Liver (tissue), 3 donors: ENCODE results near the gene RPS19BP1.

Source experiments
- EGR1 ChIP-seq, 2 donors: IDR thresholded peaks; 2 replicates each; pipeline ENCODE4 v1.6.1; 2016 to 2018; ENCODE audit warnings: antibody characterized with exemption in 2 of 2, low read depth in 2 of 2
- GABPA ChIP-seq, 2 donors: IDR thresholded peaks in 1 of 2; conservative IDR thresholded peaks in 1 of 2; 2 replicates each; pipeline ENCODE4 v1.6.1; 2016; ENCODE audit warnings: antibody characterized with exemption in 2 of 2, mild to moderate bottlenecking in 1 of 2, moderate library complexity in 1 of 2
- JUND ChIP-seq, 2 donors: IDR thresholded peaks; 2 replicates each; pipeline ENCODE4 v1.6.1; 2016; ENCODE audit warnings: antibody characterized with exemption in 2 of 2
- RAD21 ChIP-seq, 2 donors: IDR thresholded peaks; 2 replicates each; pipeline ENCODE4 v1.6.1; 2016; ENCODE audit warnings: antibody characterized with exemption in 2 of 2, mild to moderate bottlenecking in 2 of 2
- TF ChIP-seq, protein P1 (sequence below): fragments of 150-350 bp; IDR thresholded peaks from 2 replicates; pipeline ENCODE4 v1.5.1; 2017; ENCODE audit warnings: improper control_type of control experiment, low read depth, low read length; ENCODE audit not compliant: missing input control
- TF ChIP-seq, protein P2 (sequence below): IDR thresholded peaks from 2 replicates; pipeline ENCODE4 v1.6.1; 2016; ENCODE audit warnings: antibody characterized with exemption, mild to moderate bottlenecking
- TF ChIP-seq, protein P3 (sequence below): IDR thresholded peaks from 2 replicates; pipeline ENCODE4 v1.6.1; 2016; ENCODE audit warnings: antibody characterized with exemption
- TF ChIP-seq, protein P4 (sequence below): IDR thresholded peaks from 2 replicates; pipeline ENCODE4 v1.6.1; 2016; ENCODE audit warnings: antibody characterized with exemption
- donor health status: healthy.
- donor health status: healthy.

- TF ChIP-seq, protein P1, sequence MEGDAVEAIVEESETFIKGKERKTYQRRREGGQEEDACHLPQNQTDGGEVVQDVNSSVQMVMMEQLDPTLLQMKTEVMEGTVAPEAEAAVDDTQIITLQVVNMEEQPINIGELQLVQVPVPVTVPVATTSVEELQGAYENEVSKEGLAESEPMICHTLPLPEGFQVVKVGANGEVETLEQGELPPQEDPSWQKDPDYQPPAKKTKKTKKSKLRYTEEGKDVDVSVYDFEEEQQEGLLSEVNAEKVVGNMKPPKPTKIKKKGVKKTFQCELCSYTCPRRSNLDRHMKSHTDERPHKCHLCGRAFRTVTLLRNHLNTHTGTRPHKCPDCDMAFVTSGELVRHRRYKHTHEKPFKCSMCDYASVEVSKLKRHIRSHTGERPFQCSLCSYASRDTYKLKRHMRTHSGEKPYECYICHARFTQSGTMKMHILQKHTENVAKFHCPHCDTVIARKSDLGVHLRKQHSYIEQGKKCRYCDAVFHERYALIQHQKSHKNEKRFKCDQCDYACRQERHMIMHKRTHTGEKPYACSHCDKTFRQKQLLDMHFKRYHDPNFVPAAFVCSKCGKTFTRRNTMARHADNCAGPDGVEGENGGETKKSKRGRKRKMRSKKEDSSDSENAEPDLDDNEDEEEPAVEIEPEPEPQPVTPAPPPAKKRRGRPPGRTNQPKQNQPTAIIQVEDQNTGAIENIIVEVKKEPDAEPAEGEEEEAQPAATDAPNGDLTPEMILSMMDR = no peak
- TF ChIP-seq, protein P2, sequence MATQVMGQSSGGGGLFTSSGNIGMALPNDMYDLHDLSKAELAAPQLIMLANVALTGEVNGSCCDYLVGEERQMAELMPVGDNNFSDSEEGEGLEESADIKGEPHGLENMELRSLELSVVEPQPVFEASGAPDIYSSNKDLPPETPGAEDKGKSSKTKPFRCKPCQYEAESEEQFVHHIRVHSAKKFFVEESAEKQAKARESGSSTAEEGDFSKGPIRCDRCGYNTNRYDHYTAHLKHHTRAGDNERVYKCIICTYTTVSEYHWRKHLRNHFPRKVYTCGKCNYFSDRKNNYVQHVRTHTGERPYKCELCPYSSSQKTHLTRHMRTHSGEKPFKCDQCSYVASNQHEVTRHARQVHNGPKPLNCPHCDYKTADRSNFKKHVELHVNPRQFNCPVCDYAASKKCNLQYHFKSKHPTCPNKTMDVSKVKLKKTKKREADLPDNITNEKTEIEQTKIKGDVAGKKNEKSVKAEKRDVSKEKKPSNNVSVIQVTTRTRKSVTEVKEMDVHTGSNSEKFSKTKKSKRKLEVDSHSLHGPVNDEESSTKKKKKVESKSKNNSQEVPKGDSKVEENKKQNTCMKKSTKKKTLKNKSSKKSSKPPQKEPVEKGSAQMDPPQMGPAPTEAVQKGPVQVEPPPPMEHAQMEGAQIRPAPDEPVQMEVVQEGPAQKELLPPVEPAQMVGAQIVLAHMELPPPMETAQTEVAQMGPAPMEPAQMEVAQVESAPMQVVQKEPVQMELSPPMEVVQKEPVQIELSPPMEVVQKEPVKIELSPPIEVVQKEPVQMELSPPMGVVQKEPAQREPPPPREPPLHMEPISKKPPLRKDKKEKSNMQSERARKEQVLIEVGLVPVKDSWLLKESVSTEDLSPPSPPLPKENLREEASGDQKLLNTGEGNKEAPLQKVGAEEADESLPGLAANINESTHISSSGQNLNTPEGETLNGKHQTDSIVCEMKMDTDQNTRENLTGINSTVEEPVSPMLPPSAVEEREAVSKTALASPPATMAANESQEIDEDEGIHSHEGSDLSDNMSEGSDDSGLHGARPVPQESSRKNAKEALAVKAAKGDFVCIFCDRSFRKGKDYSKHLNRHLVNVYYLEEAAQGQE = no peak
- TF ChIP-seq EGR1 (IDR thresholded peaks at IDR 0.05; ENCODE audit: low read depth in 2 of 2) (no peak), RAD21 (IDR thresholded peaks at IDR 0.05) (no peak), JUND (IDR thresholded peaks at IDR 0.05) (no peak), GABPA (IDR thresholded peaks at IDR 0.05 in 1 of 2, conservative IDR thresholded peaks at IDR 0.05 in 1 of 2) (no peak)
- TF ChIP-seq, protein P3, sequence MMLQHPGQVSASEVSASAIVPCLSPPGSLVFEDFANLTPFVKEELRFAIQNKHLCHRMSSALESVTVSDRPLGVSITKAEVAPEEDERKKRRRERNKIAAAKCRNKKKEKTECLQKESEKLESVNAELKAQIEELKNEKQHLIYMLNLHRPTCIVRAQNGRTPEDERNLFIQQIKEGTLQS = no peak
- TF ChIP-seq, protein P4, sequence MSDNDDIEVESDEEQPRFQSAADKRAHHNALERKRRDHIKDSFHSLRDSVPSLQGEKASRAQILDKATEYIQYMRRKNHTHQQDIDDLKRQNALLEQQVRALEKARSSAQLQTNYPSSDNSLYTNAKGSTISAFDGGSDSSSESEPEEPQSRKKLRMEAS = no peak
Measured at GRCh38 chr22:39558254-39558727, 25.7 kb upstream of the RPS19BP1 start.
